Measurements from ENCODE around the gene C5orf34.
A peak's percentile ranks its signal among the peaks of the same experiment; 100 is the strongest.
"Not testable (repeated sequence)": the region's sequence is repeated elsewhere in the genome, so short reads cannot be mapped to it uniquely, and the experiment has no call there.

The C5orf34 gene

GRCh38 chr5:43514816-43515677, at the start of gene C5orf34:
Gene C5orf34 (minus strand): TSS chr5:43515148. CDS start chr5:43509339, 5,809 bp downstream.
- DNase-seq (ENCODE audit: low read depth in 1 of 2, low spot score in 1 of 2): peak; percentile 98 to 99
- in situ Hi-C loops (cut with HindIII; ENCODE audit: low pct_unique_long_range_greater_than_20kb, low sequenced_read_pairs): no loop called here
- no peak for TF ChIP-seq JUND (IDR thresholded peaks at IDR 0.05; ENCODE audit: low read depth)

- no peak for DNase-seq (ENCODE audit: low read depth in 1 of 2, low spot score in 1 of 2)
- no peak for TF ChIP-seq JUND (IDR thresholded peaks at IDR 0.05; ENCODE audit: low read depth)
- in situ Hi-C loops (cut with HindIII; ENCODE audit: low pct_unique_long_range_greater_than_20kb, low sequenced_read_pairs): no loop called here
These were observed 49.4 kb upstream of the C5orf34 start for GRCh38 chr5:43564289-43564850.

GRCh38 chr5:43563321-43563720, 48.4 kb upstream of the C5orf34 start:
- no peak for DNase-seq (ENCODE audit: low read depth in 1 of 2, low spot score in 1 of 2)
- TF ChIP-seq JUND (IDR thresholded peaks at IDR 0.05; ENCODE audit: low read depth): no peak
- in situ Hi-C loops (cut with HindIII; ENCODE audit: low pct_unique_long_range_greater_than_20kb, low sequenced_read_pairs): no loop called here

GRCh38 chr5:43561356-43561755, 46.4 kb upstream of the C5orf34 start:
- in situ Hi-C loops (cut with HindIII; ENCODE audit: low pct_unique_long_range_greater_than_20kb, low sequenced_read_pairs): no loop called here

GRCh38 chr5:43560128-43560527, 45.2 kb upstream of the C5orf34 start:
- TF ChIP-seq JUND (IDR thresholded peaks at IDR 0.05; ENCODE audit: low read depth): no peak
- DNase-seq (ENCODE audit: low read depth in 1 of 2, low spot score in 1 of 2): peak in 1 of 2 experiments; percentile 49
- in situ Hi-C loops (cut with HindIII; ENCODE audit: low pct_unique_long_range_greater_than_20kb, low sequenced_read_pairs): no loop called here

More at GRCh38 chr5:43561356-43561755, 46.4 kb upstream of the C5orf34 start:
- no peak for TF ChIP-seq JUND (IDR thresholded peaks at IDR 0.05; ENCODE audit: low read depth)
- DNase-seq (ENCODE audit: low read depth in 1 of 2, low spot score in 1 of 2): no peak

- no peak for TF ChIP-seq JUND (IDR thresholded peaks at IDR 0.05; ENCODE audit: low read depth)
- in situ Hi-C loops (cut with HindIII; ENCODE audit: low pct_unique_long_range_greater_than_20kb, low sequenced_read_pairs): no loop called here
- DNase-seq (ENCODE audit: low read depth in 1 of 2, low spot score in 1 of 2): peak; percentile 91 to 94
These were observed 42.1 kb upstream of the C5orf34 start, which contains the start of gene PAIP1 for GRCh38 chr5:43556857-43557542. Gene PAIP1 (minus strand): TSS chr5:43557077. CDS start chr5:43556846, 231 bp downstream.

- DNase-seq (ENCODE audit: low read depth in 1 of 2, low spot score in 1 of 2); in situ Hi-C loops (cut with HindIII; ENCODE audit: low pct_unique_long_range_greater_than_20kb, low sequenced_read_pairs): not testable (repeated sequence)
These were observed 41.6 kb upstream of the C5orf34 start for GRCh38 chr5:43556607-43556856.

GRCh38 chr5:43555895-43556606, 41.1 kb upstream of the C5orf34 start:
- in situ Hi-C loops (cut with HindIII; ENCODE audit: low pct_unique_long_range_greater_than_20kb, low sequenced_read_pairs): no loop called here
- DNase-seq (ENCODE audit: low read depth in 1 of 2, low spot score in 1 of 2): peak; percentile 68 to 78
- TF ChIP-seq JUND (IDR thresholded peaks at IDR 0.05; ENCODE audit: low read depth): no peak

- in situ Hi-C loops (cut with HindIII; ENCODE audit: low pct_unique_long_range_greater_than_20kb, low sequenced_read_pairs): no loop called here
- TF ChIP-seq JUND (IDR thresholded peaks at IDR 0.05; ENCODE audit: low read depth): no peak
- DNase-seq (ENCODE audit: low read depth in 1 of 2, low spot score in 1 of 2): no peak
These were observed 39.5 kb upstream of the C5orf34 start for GRCh38 chr5:43554497-43554896.

- TF ChIP-seq JUND (IDR thresholded peaks at IDR 0.05; ENCODE audit: low read depth): no peak
- in situ Hi-C loops (cut with HindIII; ENCODE audit: low pct_unique_long_range_greater_than_20kb, low sequenced_read_pairs): no loop called here
- no peak for DNase-seq (ENCODE audit: low read depth in 1 of 2, low spot score in 1 of 2)
These were observed 38.4 kb upstream of the C5orf34 start for GRCh38 chr5:43553381-43553780.

GRCh38 chr5:43551731-43552130, 36.8 kb upstream of the C5orf34 start:
- TF ChIP-seq JUND (IDR thresholded peaks at IDR 0.05; ENCODE audit: low read depth): no peak
- in situ Hi-C loops (cut with HindIII; ENCODE audit: low pct_unique_long_range_greater_than_20kb, low sequenced_read_pairs): no loop called here
- DNase-seq (ENCODE audit: low read depth in 1 of 2, low spot score in 1 of 2): no peak

GRCh38 chr5:43549272-43549671, 34.3 kb upstream of the C5orf34 start:
- in situ Hi-C loops (cut with HindIII; ENCODE audit: low pct_unique_long_range_greater_than_20kb, low sequenced_read_pairs); DNase-seq (ENCODE audit: low read depth in 1 of 2, low spot score in 1 of 2): not testable (repeated sequence)
